ENCODE data around the gene NUDC. TPM values are rescaled to one million over a fixed set of nuclear protein-coding genes. Genes with fewer than 3 reads are reported as not detected.

NUDC gene
- polyA plus RNA-seq, 1 experiment = 54.1 TPM

DNA sequence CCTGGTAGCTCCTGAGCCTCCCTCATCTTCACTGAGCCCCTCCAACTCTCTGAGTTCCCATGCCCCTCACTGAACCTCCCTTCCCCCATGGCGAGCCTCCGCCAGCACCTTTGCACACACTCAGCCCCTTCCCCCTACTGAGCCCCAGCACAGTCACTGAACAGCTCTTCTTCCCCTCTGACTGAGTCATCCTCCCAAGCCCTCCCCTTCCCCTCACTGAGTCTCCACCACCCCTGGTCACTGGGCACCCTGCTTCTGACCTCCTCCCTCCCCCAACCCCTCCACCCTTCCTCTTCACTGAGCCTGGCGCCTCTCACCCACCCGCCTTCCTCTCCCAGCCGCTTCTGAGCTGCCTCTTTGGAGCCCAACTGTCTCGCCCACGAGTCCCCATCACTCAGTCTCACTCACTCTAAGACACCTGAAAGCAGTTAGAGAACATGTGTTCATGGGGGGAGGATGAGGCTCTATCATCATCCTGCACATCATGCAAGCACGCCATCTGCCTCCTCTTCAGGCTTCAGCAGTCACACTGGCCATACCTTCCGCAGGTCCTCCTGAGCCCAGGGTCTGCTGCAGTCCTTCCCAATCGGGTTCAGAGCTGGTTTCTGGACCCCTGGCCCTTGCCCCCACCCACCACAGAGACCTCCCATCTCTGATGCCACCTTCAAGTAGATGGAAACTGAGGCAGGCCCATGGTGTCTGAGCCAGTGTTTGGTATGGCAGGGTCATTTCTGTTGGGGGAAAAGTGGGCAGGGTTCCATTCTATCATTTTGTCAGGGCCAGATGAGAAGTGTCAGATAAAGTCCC lies 70.0 kb downstream of the NUDC start:
- Histone ChIP-seq H3K27me3 (ENCODE audit: control insufficient read depth, insufficient read depth, low read length) (no peaks in the 10 kb centered on the region), H3K27ac (ENCODE audit: low read depth, low read length) (peak overlapping the region; percentile 77), H3K9me3 (ENCODE audit: control insufficient read depth, insufficient read depth, low read length) (no peaks in the 10 kb centered on the region), H3K4me3 (ENCODE audit: low read depth, low read length) (no peak overlapping the region)
- CTCF ChIA-PET = interaction anchor here (0.6 to 0.8 kb wide), 3 partner anchors 25 to 106 kb away, joined by 3 read pairs; no protein-coding TSS in a partner anchor
- POLR2A ChIA-PET = interaction anchor here (0.7 to 1.5 kb wide), 5 partner anchors 18 to 101 kb away, joined by 3 to 17 read pairs (median 3); partner anchors contain the start of gene GPN2
- DNase-seq (ENCODE audit: low read depth, low spot score) = no peak
- TF ChIP-seq, protein P1, sequence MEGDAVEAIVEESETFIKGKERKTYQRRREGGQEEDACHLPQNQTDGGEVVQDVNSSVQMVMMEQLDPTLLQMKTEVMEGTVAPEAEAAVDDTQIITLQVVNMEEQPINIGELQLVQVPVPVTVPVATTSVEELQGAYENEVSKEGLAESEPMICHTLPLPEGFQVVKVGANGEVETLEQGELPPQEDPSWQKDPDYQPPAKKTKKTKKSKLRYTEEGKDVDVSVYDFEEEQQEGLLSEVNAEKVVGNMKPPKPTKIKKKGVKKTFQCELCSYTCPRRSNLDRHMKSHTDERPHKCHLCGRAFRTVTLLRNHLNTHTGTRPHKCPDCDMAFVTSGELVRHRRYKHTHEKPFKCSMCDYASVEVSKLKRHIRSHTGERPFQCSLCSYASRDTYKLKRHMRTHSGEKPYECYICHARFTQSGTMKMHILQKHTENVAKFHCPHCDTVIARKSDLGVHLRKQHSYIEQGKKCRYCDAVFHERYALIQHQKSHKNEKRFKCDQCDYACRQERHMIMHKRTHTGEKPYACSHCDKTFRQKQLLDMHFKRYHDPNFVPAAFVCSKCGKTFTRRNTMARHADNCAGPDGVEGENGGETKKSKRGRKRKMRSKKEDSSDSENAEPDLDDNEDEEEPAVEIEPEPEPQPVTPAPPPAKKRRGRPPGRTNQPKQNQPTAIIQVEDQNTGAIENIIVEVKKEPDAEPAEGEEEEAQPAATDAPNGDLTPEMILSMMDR (IDR thresholded peaks at IDR 0.05; ENCODE audit: low read depth, low read length) = peak; percentile 8; the same call in 1 of the 2 replicates

DNA sequence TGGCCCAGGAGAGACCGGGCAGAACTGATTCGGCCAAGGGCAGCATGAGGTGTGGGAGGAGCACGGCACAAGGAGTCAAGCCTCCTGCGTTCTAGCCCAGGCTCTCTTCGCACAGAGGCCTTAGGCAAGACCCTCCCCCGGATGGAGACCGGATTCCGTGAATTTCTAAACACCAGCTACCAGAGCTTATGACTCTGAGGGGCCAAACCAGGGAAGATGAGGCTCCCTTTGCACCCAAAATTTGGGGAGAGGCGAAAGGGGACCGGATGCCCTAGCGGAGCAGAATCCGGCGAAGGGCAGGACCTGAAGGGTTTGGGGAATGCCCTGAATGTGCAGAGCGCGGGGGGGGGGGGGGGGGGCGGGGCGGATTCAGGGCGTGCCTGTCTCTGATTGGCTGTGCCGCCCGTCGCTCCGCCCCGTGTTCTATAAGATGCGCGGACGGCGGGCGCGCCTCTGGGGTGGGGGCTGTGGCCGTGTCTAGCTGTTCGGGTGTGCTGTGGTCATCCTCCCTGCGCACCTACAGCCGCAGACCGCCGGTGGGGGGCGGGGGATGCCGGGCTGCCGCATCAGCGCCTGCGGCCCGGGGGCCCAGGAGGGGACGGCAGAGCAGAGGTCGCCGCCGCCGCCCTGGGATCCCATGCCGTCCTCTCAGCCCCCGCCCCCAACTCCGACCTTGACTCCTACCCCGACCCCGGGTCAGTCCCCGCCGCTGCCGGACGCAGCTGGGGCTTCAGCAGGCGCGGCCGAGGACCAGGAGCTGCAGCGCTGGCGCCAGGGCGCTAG lies 71.9 kb downstream of the NUDC start, which contains the start of gene TRNP1:
Gene TRNP1, plus strand, starts transcription at position 456 of the 783 bp plus-strand sequence. Its CDS starts 95 bp downstream, at position 551.
- no peaks in the 10 kb centered on the region for H3K9me3 ChIP-seq (ENCODE audit: control insufficient read depth, insufficient read depth, low read length)
- TF ChIP-seq, protein P1 (IDR thresholded peaks at IDR 0.05; ENCODE audit: low read depth, low read length) = no peak
- DNase-seq (ENCODE audit: low read depth, low spot score) = no peak
- CTCF ChIA-PET = interaction anchor here (1.3 kb wide), 1 partner anchor 26 kb away, joined by 7 read pairs; no protein-coding TSS in a partner anchor
- no peaks in the 10 kb centered on the region for H3K27me3 ChIP-seq (ENCODE audit: control insufficient read depth, insufficient read depth, low read length)
- peak within 1 kb of the TSS; percentile 43 for H3K27ac ChIP-seq (ENCODE audit: low read depth, low read length)
- H3K4me3 ChIP-seq (ENCODE audit: low read depth, low read length) = peak within 1 kb of the TSS; percentile 79
- POLR2A ChIA-PET = interaction anchor here (0.6 to 2.1 kb wide), 9 partner anchors 11 to 498 kb away, joined by 3 to 15 read pairs (median 4); partner anchors contain the start of gene TENT5B

DNA sequence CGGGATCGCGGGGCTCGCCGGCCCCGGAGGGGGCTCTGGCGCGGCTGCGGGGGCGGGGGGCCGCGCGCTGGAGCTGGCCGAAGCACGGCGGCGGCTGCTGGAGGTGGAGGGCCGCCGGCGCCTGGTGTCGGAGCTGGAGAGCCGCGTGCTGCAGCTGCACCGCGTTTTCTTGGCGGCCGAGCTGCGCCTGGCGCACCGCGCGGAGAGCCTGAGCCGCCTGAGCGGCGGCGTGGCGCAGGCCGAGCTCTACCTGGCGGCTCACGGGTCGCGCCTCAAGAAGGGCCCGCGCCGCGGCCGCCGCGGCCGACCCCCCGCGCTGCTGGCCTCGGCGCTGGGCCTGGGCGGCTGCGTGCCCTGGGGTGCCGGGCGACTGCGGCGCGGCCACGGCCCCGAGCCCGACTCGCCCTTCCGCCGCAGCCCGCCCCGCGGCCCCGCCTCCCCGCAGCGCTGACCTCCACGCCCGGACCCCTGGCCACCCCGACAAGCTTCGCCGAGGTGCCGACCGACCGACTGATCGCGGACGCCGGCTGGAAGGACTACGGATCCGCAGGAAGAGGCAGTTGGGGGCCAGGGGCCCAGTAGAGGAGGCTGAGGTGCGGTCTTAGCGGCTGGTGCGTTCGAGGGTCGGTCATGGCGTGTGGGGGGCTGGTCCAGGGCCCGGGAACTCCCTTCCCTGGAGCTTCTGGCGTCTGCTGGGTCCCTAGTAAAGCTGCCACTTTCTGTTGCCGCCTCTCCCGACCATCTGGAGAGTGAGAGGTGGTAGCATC lies 72.7 kb downstream of the NUDC start:
- no peaks in the 10 kb centered on the region for H3K27me3 ChIP-seq (ENCODE audit: control insufficient read depth, insufficient read depth, low read length)
- H3K9me3 ChIP-seq (ENCODE audit: control insufficient read depth, insufficient read depth, low read length) = no peaks in the 10 kb centered on the region
- CTCF ChIA-PET = interaction anchor here (0.8 to 5.6 kb wide), 4 partner anchors 26 to 103 kb away, joined by 3 to 65 read pairs (median 34); no protein-coding TSS in a partner anchor
- peak overlapping the region; percentile 79 for H3K4me3 ChIP-seq (ENCODE audit: low read depth, low read length)
- no peak for DNase-seq (ENCODE audit: low read depth, low spot score)
- H3K27ac ChIP-seq (ENCODE audit: low read depth, low read length) = peak overlapping the region; percentile 11
- TF ChIP-seq, protein P1 (IDR thresholded peaks at IDR 0.05; ENCODE audit: low read depth, low read length) = no peak
- POLR2A ChIA-PET = interaction anchor here (0.6 to 2.1 kb wide), 8 partner anchors 10 to 498 kb away, joined by 3 to 15 read pairs (median 4); partner anchors contain the start of gene TENT5B

DNA sequence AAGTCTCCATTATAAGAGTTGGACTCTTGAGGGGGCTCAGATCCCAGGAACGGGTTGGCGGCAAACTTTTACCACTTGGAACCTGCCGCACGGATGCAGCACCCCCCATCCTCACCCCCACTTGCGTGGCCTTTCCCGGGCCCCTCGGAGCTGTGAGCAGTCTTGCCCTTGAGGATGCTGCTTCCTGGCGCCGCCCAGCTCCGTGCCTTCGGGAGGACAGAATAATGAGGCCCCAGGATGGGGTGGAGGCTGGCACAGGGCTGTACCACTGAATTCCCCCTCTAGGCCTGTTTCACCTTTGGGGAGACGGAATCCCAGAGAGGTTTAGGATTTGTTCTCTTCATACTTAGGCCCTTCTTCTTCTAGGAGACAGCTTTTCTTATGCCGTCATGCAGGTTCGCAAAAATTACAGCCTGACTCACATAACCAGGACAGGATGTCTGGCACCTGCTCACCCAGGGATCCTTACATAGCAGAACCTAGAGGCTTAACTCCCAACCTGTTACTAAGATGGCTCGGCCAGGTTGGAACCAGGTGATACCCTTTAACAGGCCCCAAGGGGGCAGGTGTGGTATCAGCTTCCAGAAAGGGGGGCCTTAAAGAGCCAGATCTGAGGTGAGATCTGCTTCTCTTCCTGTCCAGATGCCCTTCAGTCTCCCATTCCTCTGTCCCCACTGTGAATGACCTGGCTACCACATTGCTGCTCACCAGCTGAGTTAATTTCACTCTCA lies 73.4 kb downstream of the NUDC start:
- POLR2A ChIA-PET = interaction anchor here (0.7 to 2.1 kb wide), 4 partner anchors 10 to 305 kb away, joined by 3 to 15 read pairs (median 7); partner anchors contain the start of gene TENT5B

More for the DNA sequence above, 73.4 kb downstream of the NUDC start:
- H3K27me3 ChIP-seq (ENCODE audit: control insufficient read depth, insufficient read depth, low read length) = no peaks in the 10 kb centered on the region
- peak overlapping the region; percentile 79 for H3K4me3 ChIP-seq (ENCODE audit: low read depth, low read length)
- TF ChIP-seq, protein P1 (IDR thresholded peaks at IDR 0.05; ENCODE audit: low read depth, low read length) = no peak
- peak overlapping the region; percentile 11 for H3K27ac ChIP-seq (ENCODE audit: low read depth, low read length)
- no peak for DNase-seq (ENCODE audit: low read depth, low spot score)
- H3K9me3 ChIP-seq (ENCODE audit: control insufficient read depth, insufficient read depth, low read length) = no peaks in the 10 kb centered on the region
- CTCF ChIA-PET = interaction anchor here (0.8 to 5.6 kb wide), 3 partner anchors 26 to 102 kb away, joined by 3 to 65 read pairs (median 60); no protein-coding TSS in a partner anchor

All from AG04450 (cell line).